Measurements from ENCODE around the gene CATSPER3.

GRCh38 chr5:134975078-134975715 is 7.5 kb downstream of the CATSPER3 start:
- TF ChIP-seq CTCF (IDR thresholded peaks at IDR 0.05; ENCODE audit: insufficient read depth, low read depth, low read length) (no peak), EZH2 (IDR thresholded peaks at IDR 0.05; ENCODE audit: insufficient read depth, low read length) (no peak)

All from astrocyte (in vitro differentiated cells and primary cell).